Right atrium auricular region (tissue), 2 donors: ENCODE measurements around the gene HSPB7. TPM values are rescaled to one million over a fixed set of nuclear protein-coding genes. Genes with fewer than 3 reads are reported as not detected.
A peak's percentile ranks its signal among the peaks of the same experiment; 100 is the strongest.

Experiments
- DNase-seq: peaks from one replicate; pipeline ENCODE4 v3.0.0-alpha.2; 2019; ENCODE audit warnings: low spot score
- H3K27ac ChIP-seq, 2 donors: fragments of 200-600 bp; sonication (generic); 1 replicate in 1 of 2; 2 replicates in 1 of 2; pipeline ENCODE4 v1.5.1; 2016 to 2019
- H3K27me3 ChIP-seq, 2 donors: fragments of 200-600 bp; sonication (generic); one replicate each; pipeline versions ENCODE4 v1.5.1 to v1.6.0; 2017 to 2019
- H3K36me3 ChIP-seq: fragments of 200-600 bp; sonication (generic); one replicate; pipeline ENCODE4 v1.5.1; 2016
- H3K4me1 ChIP-seq, 2 donors: fragments of 200-600 bp; sonication (generic); one replicate each; pipeline versions ENCODE4 v1.5.1 to v1.6.0; 2017 to 2019
- H3K4me3 ChIP-seq, 2 donors: fragments of 200-600 bp; sonication (generic); 1 replicate in 1 of 2; 2 replicates in 1 of 2; pipeline ENCODE4 v1.5.1; 2017 to 2019; ENCODE audit warnings: mild to moderate bottlenecking in 1 of 2, moderate library complexity in 1 of 2
- H3K9me3 ChIP-seq, 2 donors: fragments of 200-600 bp; sonication (generic); one replicate each; pipeline ENCODE4 v1.5.1; 2019
- total RNA-seq, 2 donors: library from RNA; depleted of rRNA; stranded (reverse); fragments of >200 nt; gene quantifications; one replicate each; pipeline ENCODE4 v1.1.0, GENCODE V29; 2016
- TF ChIP-seq, protein P1 (sequence below), 2 donors: fragments of 200-600 bp; sonication (generic); IDR thresholded peaks; one replicate each; pipeline ENCODE4 v1.5.1; 2019; ENCODE audit warnings: antibody characterized with exemption in 2 of 2

Gene HSPB7
- total RNA-seq, 2 donors from 2014 or later, result 1,082 to 1,229 TPM

GRCh38 chr1:15966956-15967344 lies 50.9 kb downstream of the HSPB7 start:
- no peaks in the 10 kb centered on the region for H3K27me3 ChIP-seq
- no peak for DNase-seq
- peak overlapping the region in 1 of 2 donors; percentile 60 for H3K27ac ChIP-seq
- peaks cover 0 to 38% of the 10 kb centered on the region in 2 donors for H3K4me1 ChIP-seq
- TF ChIP-seq, protein P1, sequence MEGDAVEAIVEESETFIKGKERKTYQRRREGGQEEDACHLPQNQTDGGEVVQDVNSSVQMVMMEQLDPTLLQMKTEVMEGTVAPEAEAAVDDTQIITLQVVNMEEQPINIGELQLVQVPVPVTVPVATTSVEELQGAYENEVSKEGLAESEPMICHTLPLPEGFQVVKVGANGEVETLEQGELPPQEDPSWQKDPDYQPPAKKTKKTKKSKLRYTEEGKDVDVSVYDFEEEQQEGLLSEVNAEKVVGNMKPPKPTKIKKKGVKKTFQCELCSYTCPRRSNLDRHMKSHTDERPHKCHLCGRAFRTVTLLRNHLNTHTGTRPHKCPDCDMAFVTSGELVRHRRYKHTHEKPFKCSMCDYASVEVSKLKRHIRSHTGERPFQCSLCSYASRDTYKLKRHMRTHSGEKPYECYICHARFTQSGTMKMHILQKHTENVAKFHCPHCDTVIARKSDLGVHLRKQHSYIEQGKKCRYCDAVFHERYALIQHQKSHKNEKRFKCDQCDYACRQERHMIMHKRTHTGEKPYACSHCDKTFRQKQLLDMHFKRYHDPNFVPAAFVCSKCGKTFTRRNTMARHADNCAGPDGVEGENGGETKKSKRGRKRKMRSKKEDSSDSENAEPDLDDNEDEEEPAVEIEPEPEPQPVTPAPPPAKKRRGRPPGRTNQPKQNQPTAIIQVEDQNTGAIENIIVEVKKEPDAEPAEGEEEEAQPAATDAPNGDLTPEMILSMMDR (IDR thresholded peaks at IDR 0.05), result no peak
- no peak overlapping the region for H3K4me3 ChIP-seq
- H3K9me3 ChIP-seq, result no peaks in the 10 kb centered on the region
- H3K36me3 ChIP-seq, result peaks cover 6% of the 10 kb centered on the region

- Histone ChIP-seq H3K27me3 (no peaks in the 10 kb centered on the region), H3K4me3 (no peak overlapping the region), H3K4me1 (peaks cover 0 to 38% of the 10 kb centered on the region in 2 donors), H3K9me3 (no peaks in the 10 kb centered on the region), H3K27ac (peak overlapping the region; percentile 43 to 60), H3K36me3 (no peaks in the 10 kb centered on the region)
- DNase-seq, result no peak
- TF ChIP-seq, protein P1 (IDR thresholded peaks at IDR 0.05), result no peak
Measured at GRCh38 chr1:15966081-15966955, 51.5 kb downstream of the HSPB7 start.

DNA sequence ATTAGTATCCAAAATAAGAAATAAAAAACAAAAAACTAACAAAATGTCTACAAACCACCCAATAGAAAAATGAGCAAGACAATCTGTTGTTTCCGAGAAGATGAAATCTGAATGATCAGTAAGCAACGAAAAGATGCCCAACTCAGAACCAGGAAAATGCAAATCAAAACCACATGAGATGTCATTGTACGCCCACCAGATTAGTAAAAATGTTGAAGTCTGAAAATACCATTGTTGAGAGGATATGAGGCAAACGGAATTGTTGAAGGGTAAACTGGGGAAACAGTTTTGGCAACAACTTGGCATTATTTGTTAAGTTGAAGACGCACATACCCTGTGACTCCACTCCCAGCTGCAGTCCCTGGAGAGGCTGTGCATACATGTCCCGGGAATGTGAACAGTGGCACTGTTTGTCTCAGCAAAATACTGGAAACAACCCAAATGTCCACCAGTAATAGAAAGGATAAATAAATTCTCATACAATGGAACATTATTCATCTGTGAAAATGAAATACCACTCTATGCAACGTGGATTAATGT lies 52.5 kb downstream of the HSPB7 start:
- no peak overlapping the region for H3K27ac ChIP-seq
- no peaks in the 10 kb centered on the region for H3K9me3 ChIP-seq
- no peak for DNase-seq
- H3K4me1 ChIP-seq, result peaks cover 0 to 38% of the 10 kb centered on the region in 2 donors
- no peaks in the 10 kb centered on the region for H3K27me3 ChIP-seq
- H3K4me3 ChIP-seq, result no peak overlapping the region
- TF ChIP-seq, protein P1 (IDR thresholded peaks at IDR 0.05), result no peak
- H3K36me3 ChIP-seq, result no peaks in the 10 kb centered on the region

Other genes with a start within 250 kb of the HSPB7 start
- gene UQCRHL, start 210.4 kb downstream of the HSPB7 start, total RNA-seq, result 1 to 10 TPM; 1.6 to 5.5 TPM
- gene SPEN, start 170.3 kb downstream of the HSPB7 start, total RNA-seq, result 10 to 100 TPM; 25.0 to 32.9 TPM
- 10 to 100 TPM; 14.8 to 27.5 TPM for gene ZBTB17, start 41.9 kb downstream of the HSPB7 start, total RNA-seq
- gene SRARP, start 13.8 kb downstream of the HSPB7 start, total RNA-seq, result under 1 TPM in 1 of 2 donors, not detected in 1; 0.31 TPM
- under 1 TPM in 1 of 2 donors, not detected in 1; 0.20 TPM for gene CLCNKA, start 4.0 kb upstream of the HSPB7 start, total RNA-seq
- 1 to 10 TPM; 3.9 to 4.6 TPM for gene CLCNKB, start 25.7 kb upstream of the HSPB7 start, total RNA-seq
- 1 to 10 TPM; 5.2 to 8.7 TPM for gene FAM131C, start 55.6 kb upstream of the HSPB7 start, total RNA-seq
- 10 to 100 TPM; 17.5 to 43.5 TPM for gene EPHA2, start 138.0 kb upstream of the HSPB7 start, total RNA-seq
- gene ARHGEF19, start 194.6 kb upstream of the HSPB7 start, total RNA-seq, result 1 to 10 TPM; 1.5 to 4.8 TPM
- gene CPLANE2, start 219.1 kb upstream of the HSPB7 start, total RNA-seq, result 1 to 10 TPM; 4.4 to 5.0 TPM